HG03139 (cell line): Measurements from ENCODE around the gene CCDC6.
A peak's percentile ranks its signal among the peaks of the same experiment; 100 is the strongest.

ENCODE experiments used
- ATAC-seq: cut with Tn5 transposase; IDR thresholded peaks from one replicate; pipeline ENCODE4 v1.9.1; 2021; ENCODE audit not compliant: unreplicated experiment

Gene CCDC6

GRCh38 chr10:59856104-59856503, 50.3 kb downstream of the CCDC6 start:
- ATAC-seq = no peak

GRCh38 chr10:59854571-59854970, 51.8 kb downstream of the CCDC6 start:
- ATAC-seq = no peak

- ATAC-seq = no peak
These were observed 53.7 kb downstream of the CCDC6 start for GRCh38 chr10:59852670-59853069.

GRCh38 chr10:59851864-59852263, 54.5 kb downstream of the CCDC6 start:
- ATAC-seq = no peak

GRCh38 chr10:59847888-59848287, 58.5 kb downstream of the CCDC6 start:
- no peak for ATAC-seq

- no peak for ATAC-seq
These were observed 59.0 kb downstream of the CCDC6 start for GRCh38 chr10:59847326-59847725.

GRCh38 chr10:59844436-59844835, 61.9 kb downstream of the CCDC6 start:
- ATAC-seq = no peak

GRCh38 chr10:59843748-59844147, 62.6 kb downstream of the CCDC6 start:
- no peak for ATAC-seq

GRCh38 chr10:59839576-59839975, 66.8 kb downstream of the CCDC6 start:
- no peak for ATAC-seq

GRCh38 chr10:59838085-59838789, 68.1 kb downstream of the CCDC6 start:
- ATAC-seq = no peak

GRCh38 chr10:59833810-59834209, 72.5 kb downstream of the CCDC6 start:
- ATAC-seq = no peak

- no peak for ATAC-seq
These were observed 73.8 kb downstream of the CCDC6 start for GRCh38 chr10:59832506-59832905.

- ATAC-seq = no peak
These were observed 74.5 kb downstream of the CCDC6 start for GRCh38 chr10:59831658-59832503.

- no peak for ATAC-seq
These were observed 75.6 kb downstream of the CCDC6 start for GRCh38 chr10:59830601-59831259.

GRCh38 chr10:59829601-59830000, 76.8 kb downstream of the CCDC6 start:
- ATAC-seq = peak; percentile 54

- ATAC-seq = no peak
These were observed 77.3 kb downstream of the CCDC6 start for GRCh38 chr10:59829024-59829423.

- no peak for ATAC-seq
These were observed 80.4 kb downstream of the CCDC6 start for GRCh38 chr10:59825932-59826331.

GRCh38 chr10:59823751-59824150, 82.6 kb downstream of the CCDC6 start:
- no peak for ATAC-seq

GRCh38 chr10:59823111-59823510, 83.2 kb downstream of the CCDC6 start:
- ATAC-seq = no peak

GRCh38 chr10:59820471-59820870, 85.9 kb downstream of the CCDC6 start:
- no peak for ATAC-seq

GRCh38 chr10:59819683-59820082, 86.7 kb downstream of the CCDC6 start:
- no peak for ATAC-seq

GRCh38 chr10:59819265-59819664, 87.1 kb downstream of the CCDC6 start:
- no peak for ATAC-seq
